C1 segment of cervical spinal cord (tissue), 14 donors: Measurements from ENCODE around the gene SPTBN2.

ENCODE experiments used
- DNase-seq, 14 donors: peaks; one replicate each; lab custom pipeline; 2025; lab: John Stamatoyannopoulos, UW

SPTBN2 gene

DNA sequence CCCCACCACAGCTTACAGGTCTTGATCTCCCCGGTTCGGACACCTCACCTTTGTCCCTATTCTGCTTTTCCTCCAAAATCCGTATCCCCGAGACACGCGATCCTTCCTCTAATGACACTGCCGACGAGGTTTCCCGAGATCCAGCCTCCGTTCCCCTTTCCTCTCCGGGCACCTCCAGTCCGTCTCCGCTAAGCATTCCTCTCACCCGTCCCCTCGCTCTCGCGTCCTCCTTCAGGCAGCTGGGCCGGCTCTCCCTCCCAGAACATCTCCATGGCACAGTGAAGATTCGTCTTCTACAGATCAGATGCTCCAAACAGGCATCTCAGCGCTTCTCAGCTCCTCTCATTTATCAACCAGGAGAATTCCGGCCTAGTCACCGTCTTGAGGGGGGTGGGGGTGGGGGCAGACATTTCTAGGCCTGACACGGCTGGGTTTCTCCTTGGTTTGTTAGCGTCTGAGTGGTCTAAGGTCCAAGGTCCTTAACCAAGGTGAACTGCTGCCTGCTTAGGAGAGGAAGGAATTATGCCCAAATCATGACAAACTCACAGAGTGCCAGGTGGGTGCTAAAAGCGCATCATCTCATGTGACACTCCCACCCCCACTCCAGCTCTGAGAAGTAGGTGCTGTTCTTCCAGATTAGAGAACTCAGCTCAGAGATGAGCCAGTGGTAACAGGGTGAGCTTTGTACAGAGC is at the start of gene SPTBN2:
SPTBN2 (minus strand) TSS at position 524 of the 693 bp plus-strand sequence. CDS start 7,976 bp downstream, outside the sequence.
- DNase-seq, result peak in 2 of 14 donors; percentile 15 to 74

DNA sequence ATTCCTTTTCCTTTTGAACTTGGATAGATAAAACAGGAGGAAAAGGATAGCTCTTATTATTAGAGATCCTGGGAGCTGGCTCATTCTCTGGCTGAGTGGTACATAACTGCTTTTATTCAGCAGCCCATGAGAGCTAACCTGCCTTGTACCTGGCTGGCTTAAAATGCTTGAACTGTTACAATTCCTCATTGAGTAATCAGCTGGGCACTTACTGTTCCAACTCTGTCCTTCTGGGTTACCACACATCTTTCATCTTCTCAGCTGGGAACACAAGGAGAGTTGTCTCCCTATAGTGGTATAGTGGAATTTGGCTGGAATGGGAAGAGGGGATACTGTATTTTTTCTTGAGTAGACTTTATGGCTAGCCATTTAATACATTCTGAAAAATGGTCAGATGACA is 39.8 kb upstream of the SPTBN2 start:
- no peak for DNase-seq

DNA sequence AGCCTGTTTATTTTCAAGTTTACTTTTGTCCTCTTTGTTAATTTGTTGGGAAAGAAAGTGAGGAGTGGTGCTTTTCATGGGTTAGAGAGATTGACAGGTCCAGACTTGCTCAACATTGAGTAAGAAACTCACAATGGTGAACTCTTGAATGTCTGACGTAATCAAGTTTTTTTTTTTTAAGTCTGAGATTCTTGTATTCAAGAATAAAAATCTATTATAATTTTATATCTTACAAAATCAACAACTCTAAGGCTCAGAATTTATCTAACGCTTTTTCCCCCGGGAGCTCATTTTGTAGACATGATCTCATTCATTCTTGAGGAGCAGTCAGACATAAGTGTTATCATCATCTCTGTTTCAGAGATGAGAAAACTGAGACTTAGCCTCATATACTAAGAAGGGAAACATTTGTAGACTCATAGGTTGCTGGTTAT is 39.1 kb upstream of the SPTBN2 start:
- DNase-seq, result no peak

DNA sequence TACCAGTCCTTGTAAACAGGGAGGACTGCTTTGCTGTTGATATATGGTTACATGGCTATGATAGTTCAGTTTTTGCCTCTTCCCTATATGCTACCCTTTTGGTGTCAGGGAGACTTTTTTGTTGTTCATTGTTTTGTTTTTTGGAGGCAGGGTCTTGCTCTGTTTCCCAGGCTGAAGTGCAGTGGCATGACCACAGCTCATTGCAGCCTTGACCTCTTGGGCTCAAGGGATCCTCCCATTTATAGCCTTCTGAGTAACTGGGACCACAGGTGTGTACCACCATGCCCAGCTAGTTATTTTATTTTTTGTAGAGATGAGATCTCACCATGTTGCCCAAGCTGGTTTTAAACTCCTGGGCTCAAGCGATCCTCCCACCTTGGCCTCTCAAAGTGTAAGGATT is 38.6 kb upstream of the SPTBN2 start:
- DNase-seq, result no peak

DNA sequence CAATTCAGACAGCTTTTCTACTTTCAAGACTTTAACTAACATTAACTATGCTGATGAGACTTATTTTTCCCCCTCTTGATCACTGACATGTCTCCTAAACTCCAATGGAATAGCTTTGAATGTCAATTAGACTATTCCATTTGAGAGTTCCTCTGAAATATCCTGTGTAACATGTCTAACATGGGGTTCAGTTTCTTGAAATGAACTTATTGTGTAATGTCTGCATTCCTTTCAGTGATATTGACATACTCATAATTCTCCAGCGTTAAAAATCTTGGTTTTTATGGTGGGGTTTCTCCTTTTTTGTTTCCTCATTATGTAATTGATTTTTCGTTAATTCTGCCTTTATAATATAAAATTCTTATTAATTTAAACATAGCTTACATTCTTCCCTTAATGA is 37.7 kb upstream of the SPTBN2 start:
- DNase-seq, result no peak

DNA sequence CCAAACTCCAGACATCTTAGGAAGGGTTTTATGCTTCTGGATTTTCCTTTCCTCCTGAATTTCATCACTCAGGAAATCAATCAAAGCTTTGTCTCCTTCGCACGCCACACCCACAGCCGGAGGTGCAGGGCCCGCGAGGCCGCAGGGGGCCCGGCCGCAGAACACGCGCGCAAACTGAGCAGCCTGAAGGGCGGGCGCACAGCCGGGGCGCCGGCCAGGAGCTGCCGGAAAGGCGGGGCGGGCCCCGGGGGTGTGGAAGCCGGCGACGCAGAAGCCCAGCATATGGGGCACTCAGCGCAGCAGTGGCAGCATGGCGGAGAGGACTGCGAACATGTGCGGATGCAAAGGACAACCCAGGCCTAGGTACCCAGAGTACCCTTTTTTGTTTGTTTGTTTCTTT is 33.1 kb upstream of the SPTBN2 start:
- no peak for DNase-seq

DNA sequence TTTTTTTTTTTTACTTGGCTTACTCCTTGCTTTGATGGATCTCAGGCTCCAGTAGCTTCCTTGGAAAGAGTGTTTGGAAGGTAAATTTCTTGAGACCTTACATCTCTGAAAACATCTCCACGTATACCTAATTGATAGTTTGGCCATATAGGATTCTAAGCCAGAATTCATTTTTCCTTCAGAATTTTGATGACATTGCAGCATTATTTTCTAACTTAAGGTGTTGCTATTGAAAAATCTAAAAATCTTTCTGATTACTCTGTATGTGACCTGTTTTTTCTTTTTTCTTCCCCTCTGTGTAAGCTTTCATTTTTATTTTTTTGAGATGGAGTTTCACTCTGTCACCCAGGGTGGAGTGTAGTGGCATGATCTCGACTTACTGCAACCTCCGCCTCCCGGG is 23.1 kb upstream of the SPTBN2 start:
- no peak for DNase-seq

DNA sequence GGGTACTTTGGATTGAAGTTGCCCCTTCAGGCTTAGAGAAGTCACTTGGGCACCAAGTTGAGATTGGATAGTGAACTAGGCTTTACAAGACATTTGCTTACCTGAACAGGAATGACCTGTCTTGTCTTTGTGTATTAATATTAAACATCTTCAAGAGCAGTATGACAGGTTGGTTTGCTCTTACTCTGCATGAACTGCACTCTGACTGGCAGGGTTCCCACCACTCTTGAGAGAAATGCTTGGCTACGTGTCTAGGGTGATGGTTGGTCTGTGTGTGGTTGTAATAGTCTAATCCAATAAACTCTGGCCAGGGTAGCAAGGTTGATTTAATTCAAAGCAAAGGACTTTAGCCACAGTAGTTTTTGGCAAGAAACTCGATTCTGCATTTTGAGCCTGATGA is 20.1 kb upstream of the SPTBN2 start:
- peak in 1 of 14 donors; percentile 18 for DNase-seq

DNA sequence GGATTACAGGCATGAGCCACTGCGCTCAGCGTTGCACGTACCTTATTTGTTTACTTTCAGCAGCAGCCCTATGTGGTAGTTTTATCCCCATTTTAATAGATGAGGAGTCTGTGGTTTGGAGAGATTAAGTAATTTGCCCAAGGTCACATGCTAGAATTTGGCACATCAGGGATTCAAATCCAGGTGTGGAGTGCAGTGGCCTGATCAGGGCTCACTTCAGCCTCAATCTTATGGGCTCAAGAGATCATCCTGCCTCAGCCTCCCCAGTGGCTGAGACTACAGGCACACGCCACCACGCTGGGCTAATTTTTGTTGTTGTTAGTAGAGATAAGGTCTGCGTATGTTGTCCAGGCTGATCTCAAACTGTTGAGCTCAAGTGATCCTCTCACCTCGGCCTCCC is 18.5 kb upstream of the SPTBN2 start:
- DNase-seq, result no peak

DNA sequence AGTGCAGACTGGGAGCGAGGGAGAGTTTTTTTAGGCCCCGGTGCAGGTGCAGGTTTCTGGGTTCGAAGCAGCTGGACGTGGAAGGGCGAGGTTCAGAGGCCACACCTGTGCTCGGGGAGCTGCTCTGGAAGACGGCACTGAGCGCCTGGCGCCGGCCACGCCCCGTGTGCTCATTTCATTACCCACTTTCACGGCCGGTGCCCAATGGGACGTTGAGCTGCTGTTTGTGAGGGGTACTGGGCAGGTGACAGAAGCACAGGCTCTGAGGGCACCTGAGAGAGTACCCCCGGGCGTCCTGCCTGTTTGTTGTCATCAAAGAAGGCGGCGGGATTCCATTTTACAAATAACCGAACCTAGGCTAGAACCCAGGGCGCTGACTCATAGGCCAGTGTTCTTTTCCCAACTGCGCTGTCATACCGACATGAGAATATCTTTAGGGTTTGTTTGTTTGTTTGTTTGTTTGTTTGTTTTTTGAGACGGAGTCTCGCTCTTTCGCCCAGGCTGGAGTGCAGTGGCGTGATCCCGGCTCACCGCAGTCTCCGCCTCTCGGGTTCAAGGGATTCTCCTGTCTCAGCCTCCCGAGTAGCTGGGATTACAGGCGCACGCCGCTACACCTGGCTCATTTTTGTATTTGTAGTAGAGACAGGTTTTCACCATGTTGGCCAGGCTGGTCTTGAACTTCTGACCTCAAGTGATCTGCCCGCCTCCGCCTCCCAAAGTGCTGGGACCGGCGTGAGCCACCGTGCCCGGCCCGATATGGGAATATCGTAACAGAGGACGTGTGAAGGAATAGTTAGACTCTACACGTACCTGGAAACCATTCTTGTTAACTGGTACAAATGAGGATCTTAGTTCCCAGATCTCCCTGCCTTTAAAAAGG is 16.6 kb upstream of the SPTBN2 start:
- peak in 1 of 14 donors; percentile 49 for DNase-seq

DNA sequence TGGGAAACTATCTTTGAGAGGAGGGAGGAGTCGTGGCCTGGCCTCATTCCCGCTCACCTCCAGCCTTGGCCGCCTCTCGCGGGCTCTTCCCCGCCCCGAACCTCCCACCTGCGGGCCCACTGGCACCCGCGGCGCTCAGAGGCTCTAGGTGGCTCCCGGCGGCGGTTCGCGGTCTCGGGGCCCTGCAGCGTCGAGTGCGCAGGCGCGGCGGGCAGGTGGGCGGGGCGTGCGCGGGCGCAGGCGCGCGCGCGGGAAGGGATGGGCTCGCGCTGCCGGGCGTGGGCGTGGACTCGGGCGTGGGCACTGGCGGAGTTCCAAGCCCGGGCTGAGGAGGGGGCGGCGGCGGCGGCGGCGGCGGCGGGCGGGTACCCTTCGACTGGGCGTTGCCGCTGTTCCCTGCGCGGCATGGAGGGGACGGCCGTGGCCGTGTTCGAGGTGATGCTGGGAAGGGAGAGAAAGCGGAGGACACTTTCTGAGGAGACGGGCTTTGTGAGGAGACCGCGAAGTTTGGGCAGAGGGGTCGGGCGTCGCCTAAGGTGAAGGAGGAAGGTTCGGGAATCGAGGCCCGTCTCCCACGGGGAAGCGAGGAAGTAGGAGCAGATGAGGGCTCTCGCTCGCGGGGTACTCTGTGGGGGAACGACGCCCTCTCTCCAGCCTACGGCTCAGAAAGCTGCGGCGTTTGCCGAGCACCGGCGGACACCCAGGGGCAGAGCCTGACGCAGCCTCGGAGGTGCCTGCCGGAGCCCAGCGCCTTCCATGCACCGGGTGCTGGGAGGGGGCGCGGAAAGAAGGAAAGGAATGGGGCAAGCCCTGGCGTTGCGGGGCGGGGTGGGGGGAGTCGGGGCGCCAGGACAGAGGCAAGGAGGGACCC is 15.7 kb upstream of the SPTBN2 start:
- DNase-seq, result peak in 12 of 14 donors; percentile 36 to 90 (median 77)

- peak in 2 of 14 donors; percentile 35 to 96 for DNase-seq
Measured at GRCh38 chr11:66743271-66743968, 14.4 kb upstream of the SPTBN2 start.

DNA sequence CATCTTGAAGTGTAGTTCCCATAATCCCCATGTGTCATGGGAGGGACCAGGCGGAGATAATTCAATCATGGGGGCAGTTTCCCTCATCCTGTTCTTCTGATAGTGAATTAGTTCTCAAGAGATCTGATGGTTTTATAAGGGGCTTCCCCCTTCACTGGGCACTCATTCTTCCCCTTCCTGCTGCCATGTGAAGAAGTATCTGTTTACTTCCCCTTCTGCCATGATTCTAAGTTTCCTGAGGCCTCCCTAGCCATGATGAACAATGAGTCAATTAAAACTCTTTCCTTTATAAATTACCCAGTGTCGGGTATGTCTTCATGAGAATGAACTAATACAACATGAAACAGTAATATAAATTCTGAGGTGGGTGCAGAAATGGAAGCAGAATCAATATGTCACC is 12.1 kb upstream of the SPTBN2 start:
- DNase-seq, result no peak

GRCh38 chr11:66739983-66740382 is 11.0 kb upstream of the SPTBN2 start:
- DNase-seq, result no peak

DNA sequence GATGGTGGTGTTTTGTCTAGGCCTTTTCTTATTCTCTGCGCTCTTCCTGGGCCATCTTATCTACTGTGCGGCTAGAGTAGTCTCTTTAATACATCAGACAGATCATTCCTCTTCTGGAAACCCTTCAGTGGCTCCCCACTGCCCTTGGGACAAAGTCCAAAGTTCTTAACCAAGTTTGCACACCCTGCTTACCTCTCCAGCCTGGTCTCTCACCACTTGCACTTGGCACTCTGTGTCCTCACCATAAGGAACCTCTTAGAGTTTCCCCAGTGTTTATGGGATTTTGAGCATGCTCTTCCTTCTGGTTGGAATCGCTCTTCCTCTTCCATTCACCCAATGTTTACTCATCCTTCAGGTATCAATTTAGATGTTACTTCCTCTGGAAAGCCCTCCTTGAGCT is 5.2 kb upstream of the SPTBN2 start:
- no peak for DNase-seq

DNA sequence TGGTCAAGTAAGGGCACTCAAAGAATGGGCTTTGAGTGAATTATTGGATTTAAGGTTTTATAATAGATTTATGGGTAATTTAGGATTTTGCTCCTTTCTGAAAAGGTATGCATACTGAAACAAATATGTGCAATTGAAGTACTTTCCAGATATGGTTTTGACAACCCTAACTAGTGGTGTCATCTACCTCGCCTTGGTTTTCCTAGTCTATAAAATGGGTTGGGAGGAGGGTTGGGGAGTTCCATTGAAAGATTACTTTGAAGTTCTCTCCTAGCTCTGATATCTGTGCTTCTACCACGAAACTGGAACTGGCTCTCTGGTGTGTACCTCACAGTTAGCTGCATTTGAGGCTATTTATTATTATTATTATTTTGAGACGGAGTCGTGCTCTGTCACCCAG is 431 bp upstream of the SPTBN2 start:
- DNase-seq, result no peak

- DNase-seq, result no peak
Measured at GRCh38 chr11:66728038-66728692, 851 bp downstream of the SPTBN2 start.

DNA sequence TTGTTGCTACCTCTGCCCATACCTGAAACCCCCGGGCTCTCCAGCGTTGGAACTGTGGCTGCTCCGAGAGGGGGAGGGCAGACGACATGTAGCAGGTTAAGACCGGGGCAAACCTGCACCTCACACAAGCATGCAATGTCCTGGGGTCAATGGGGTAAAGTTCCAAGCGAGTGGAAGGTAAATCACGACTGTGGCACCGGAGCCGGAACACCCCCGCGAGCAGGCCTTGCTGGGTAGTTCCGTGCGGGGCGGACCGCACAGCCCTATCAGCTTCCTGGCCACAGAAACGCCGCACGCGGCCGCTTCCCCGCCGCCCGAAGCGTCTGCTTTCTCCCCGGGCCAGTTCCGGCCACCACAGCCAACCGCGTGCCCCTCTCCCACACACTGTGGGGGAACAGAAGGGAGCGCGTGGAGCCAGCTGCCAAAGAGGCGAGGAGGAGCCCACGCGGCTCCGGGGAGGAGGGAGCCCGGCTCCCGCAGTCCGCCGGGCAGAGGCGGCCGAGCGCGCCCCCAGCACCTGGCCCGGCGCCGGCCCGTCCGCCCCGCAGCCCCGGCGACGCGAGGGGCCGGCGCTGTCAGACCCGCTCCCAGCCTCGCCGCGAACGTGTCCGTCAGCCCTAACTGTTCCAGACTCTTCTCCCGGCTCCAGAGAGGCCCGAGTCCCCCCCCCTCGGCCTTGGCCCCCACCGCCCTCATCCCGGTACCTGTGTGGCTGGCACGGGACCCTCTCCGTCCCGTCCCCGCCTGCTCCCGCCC is 1.6 kb downstream of the SPTBN2 start:
- peak in 2 of 14 donors; percentile 24 to 74 for DNase-seq

GRCh38 chr11:66725647-66726046 is 3.4 kb downstream of the SPTBN2 start:
- peak in 1 of 14 donors; percentile 75 for DNase-seq

DNA sequence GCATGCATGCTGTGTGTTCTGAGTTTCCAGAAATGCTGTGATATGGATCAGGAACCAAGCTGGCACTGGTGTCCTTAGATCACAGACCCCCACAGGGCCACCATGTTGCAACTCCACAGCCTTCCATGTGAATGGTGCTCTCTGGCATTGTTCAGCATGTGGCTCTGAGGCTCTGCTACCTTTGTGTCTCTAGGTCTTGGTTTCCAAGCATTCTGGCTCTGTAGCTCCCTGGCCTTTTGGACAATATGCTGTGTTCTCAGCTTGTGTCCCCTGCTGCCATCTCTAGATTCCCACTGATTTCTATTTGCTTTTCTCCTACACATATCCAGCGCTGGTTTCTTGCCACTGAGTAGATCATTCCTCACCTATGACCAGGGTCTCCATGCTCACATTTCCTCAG is 3.9 kb downstream of the SPTBN2 start:
- peak in 1 of 14 donors; percentile 83 for DNase-seq
